Endodermal cell (in vitro differentiated cells): ENCODE data around the gene KREMEN1. TPM values are rescaled to one million over a fixed set of nuclear protein-coding genes. Genes with fewer than 3 reads are reported as not detected.

Source experiments
- DNase-seq: peaks from one replicate; pipeline ENCODE4 v3.0.0-alpha.2; 2017
- H3K27ac ChIP-seq: 2 replicates; pipeline ENCODE4 v1.5.1; 2013; ENCODE audit warnings: mild to moderate bottlenecking, low read depth, low read length, moderate library complexity
- H3K27me3 ChIP-seq: 2 replicates; pipeline ENCODE4 v1.6.1; 2013; ENCODE audit warnings: mild to moderate bottlenecking, low read length, moderate library complexity; ENCODE audit not compliant: insufficient read depth, control insufficient read depth, poor library complexity, severe bottlenecking
- H3K36me3 ChIP-seq: 2 replicates; pipeline ENCODE4 v1.7.0; 2013; ENCODE audit warnings: mild to moderate bottlenecking, low read length, moderate library complexity; ENCODE audit not compliant: control insufficient read depth, insufficient read depth
- H3K4me1 ChIP-seq: one replicate; pipeline ENCODE4 v1.7.0; 2013; ENCODE audit warnings: low read length; ENCODE audit not compliant: control insufficient read depth, insufficient read depth
- H3K4me3 ChIP-seq: 2 replicates; pipeline ENCODE4 v1.5.1; 2013; ENCODE audit warnings: mild to moderate bottlenecking, low read length, moderate library complexity
- H3K9ac ChIP-seq: 2 replicates; pipeline ENCODE4 v1.6.1; 2013; ENCODE audit warnings: mild to moderate bottlenecking, low read length, moderate library complexity; ENCODE audit not compliant: poor library complexity, severe bottlenecking; ENCODE audit errors: extremely low read depth
- H3K9me3 ChIP-seq: 2 replicates; pipeline ENCODE4 v1.6.1; 2013; ENCODE audit warnings: mild to moderate bottlenecking, low read length, moderate library complexity; ENCODE audit not compliant: control insufficient read depth
- H3K27ac Mint-ChIP-seq: 2 replicates; pipeline ENCODE4 v1.8.0; 2020; ENCODE audit warnings: mixed read lengths
- H3K27me3 Mint-ChIP-seq: 2 replicates; pipeline ENCODE4 v1.8.0; 2021; ENCODE audit warnings: mild to moderate bottlenecking, mixed read lengths; ENCODE audit not compliant: insufficient read depth
- H3K36me3 Mint-ChIP-seq: 2 replicates; pipeline ENCODE4 v1.8.0; 2020; ENCODE audit warnings: low read depth, mixed read lengths
- H3K4me1 Mint-ChIP-seq: 2 replicates; pipeline ENCODE4 v1.8.0; 2020; ENCODE audit warnings: mixed read lengths
- H3K4me3 Mint-ChIP-seq: 2 replicates; pipeline ENCODE4 v1.8.0; 2020; ENCODE audit warnings: mild to moderate bottlenecking, moderate library complexity, mixed read lengths
- H3K9me3 Mint-ChIP-seq: 2 replicates; pipeline ENCODE4 v1.8.0; 2020; ENCODE audit warnings: mild to moderate bottlenecking, mixed read lengths
- CTCF ChIP-seq: fragments of 200-600 bp; sonication (generic); conservative IDR thresholded peaks from 2 replicates; pipeline ENCODE4 v1.5.0; 2021; ENCODE audit warnings: antibody characterized with exemption, mild to moderate bottlenecking
- WGBS, 2 experiments: methylation state at CpG; one replicate each; pipeline versions ENCODE4 v1.1.5 to v1.1.7; 2013; ENCODE audit warnings: missing lambda C conversion rate in 2 of 2, mixed read lengths in 1 of 2; ENCODE audit not compliant: insufficient coverage in 1 of 2, insufficient read length in 1 of 2; 5-methylcytosine and 5-hydroxymethylcytosine counted together
- total RNA-seq, 2 donors: library from RNA; stranded (reverse); fragmentation: NEBNext Ultra II Directional in 1 of 2; extraction: Animal tissue kit (Norgen Biotek cat#: 25700) in 1 of 2; gene quantifications; 2 replicates in 1 of 2; 3 replicates in 1 of 2; pipeline ENCODE4 v1.2.1, GENCODE V29; 2021

The KREMEN1 gene
- total RNA-seq, 2 donors from 2014 or later: 6.2 to 7.5 TPM

DNA sequence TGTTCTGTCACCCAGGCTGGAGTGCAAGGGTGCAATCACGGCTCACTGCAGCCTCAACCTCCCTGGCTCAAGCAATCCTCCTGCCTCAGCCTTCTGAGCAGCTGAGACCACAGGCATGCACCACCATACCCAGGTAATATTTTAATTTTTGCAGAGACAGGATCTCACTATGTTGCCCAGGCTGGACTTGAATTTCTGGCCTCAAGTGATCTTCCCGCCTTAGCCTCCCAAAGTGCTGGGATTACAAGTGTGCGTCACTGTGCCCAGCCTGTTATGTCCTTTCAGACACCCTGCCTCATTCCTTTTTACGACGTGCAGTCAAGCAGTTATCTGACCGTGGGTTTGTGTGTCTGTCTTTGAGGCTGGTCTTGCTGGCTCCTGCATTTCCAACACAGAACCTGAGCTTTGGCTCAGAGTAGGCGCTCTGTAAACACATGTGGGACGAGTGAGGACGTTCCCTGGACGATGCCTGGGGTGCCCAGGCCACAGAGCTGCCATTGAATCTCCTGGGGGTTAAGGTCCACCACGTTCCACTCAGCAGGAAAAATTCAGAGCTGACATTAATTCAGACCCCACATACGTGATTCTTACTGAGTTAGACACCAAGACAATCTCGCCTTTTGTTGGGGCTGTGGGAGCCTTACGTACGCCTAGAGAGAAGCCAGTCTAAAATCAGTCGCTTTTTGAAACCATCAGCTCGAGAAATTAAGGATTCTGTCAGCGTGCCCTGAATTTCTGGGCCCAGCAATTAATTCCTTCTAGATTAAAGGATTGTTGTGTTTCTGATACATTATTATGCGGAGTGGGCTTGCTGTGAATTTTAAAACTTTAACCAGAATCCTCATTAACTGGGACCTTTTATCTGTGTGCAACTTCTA lies 111.4 kb downstream of the KREMEN1 start:
- no peak for DNase-seq
- no peaks in the 10 kb centered on the region for H3K4me1 Mint-ChIP-seq
- no peaks in the 10 kb centered on the region for H3K36me3 ChIP-seq
- H3K9me3 ChIP-seq: no peaks in the 10 kb centered on the region
- peak overlapping the region; percentile 33 for H3K27ac Mint-ChIP-seq
- 88 to 94% methylated on average over 14 to 19 of the region's 19 CpGs for WGBS, 2 experiments
- H3K27me3 ChIP-seq: no peaks in the 10 kb centered on the region
- TF ChIP-seq CTCF: no peak
- peaks cover 4% of the 10 kb centered on the region for H3K27me3 Mint-ChIP-seq
- H3K4me3 Mint-ChIP-seq: no peak overlapping the region
- H3K4me3 ChIP-seq: no peak overlapping the region
- no peaks in the 10 kb centered on the region for H3K4me1 ChIP-seq
- H3K9ac ChIP-seq: no peak overlapping the region
- H3K9me3 Mint-ChIP-seq: no peaks in the 10 kb centered on the region
- no peak overlapping the region for H3K27ac ChIP-seq
- no peaks in the 10 kb centered on the region for H3K36me3 Mint-ChIP-seq

DNA sequence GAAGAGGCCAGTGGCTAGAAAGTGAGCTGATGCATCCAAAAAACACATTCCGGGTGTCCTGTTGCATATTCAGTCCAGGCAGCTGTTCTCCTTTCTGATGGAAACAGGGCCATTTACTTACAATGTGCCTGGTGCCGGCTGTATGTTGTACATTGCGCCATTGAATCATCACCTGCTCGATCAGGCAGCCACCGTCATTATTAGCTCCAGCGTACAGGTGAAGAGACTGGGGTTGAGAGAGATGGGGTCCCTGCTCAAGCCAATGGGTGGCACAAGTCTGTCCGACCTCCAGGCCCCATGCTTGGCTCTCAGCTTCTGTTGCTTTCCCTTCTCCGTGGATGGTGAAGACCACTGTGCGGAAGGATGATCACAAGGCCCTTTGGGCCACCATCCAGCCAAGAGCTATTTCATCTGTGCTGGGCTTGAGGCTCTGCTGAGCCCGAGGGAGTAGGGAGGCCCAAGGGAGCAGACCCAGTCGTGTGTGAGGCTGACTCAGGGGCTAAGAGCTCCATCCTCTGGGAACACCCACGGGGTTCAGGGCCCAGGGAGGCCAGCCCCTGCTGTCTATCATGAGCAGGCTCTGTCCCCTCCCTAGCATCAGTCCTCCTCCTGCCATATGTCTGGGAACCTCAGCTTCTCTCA lies 112.1 kb downstream of the KREMEN1 start:
- Histone ChIP-seq H3K27me3 (no peaks in the 10 kb centered on the region), H3K4me3 (no peak overlapping the region), H3K9me3 (no peaks in the 10 kb centered on the region), H3K9ac (no peak overlapping the region), H3K36me3 (no peaks in the 10 kb centered on the region), H3K4me1 (no peaks in the 10 kb centered on the region), H3K27ac (no peak overlapping the region)
- Mint-ChIP-seq H3K27ac (no peak overlapping the region), H3K27me3 (peaks cover 4% of the 10 kb centered on the region), H3K4me1 (no peaks in the 10 kb centered on the region), H3K4me3 (no peak overlapping the region), H3K9me3 (no peaks in the 10 kb centered on the region), H3K36me3 (no peaks in the 10 kb centered on the region)
- no peak for DNase-seq
- no peak for TF ChIP-seq CTCF
- 80 to 88% methylated on average over 8 to 12 of the region's 12 CpGs for whole genome bisulfite sequencing, 2 experiments

DNA sequence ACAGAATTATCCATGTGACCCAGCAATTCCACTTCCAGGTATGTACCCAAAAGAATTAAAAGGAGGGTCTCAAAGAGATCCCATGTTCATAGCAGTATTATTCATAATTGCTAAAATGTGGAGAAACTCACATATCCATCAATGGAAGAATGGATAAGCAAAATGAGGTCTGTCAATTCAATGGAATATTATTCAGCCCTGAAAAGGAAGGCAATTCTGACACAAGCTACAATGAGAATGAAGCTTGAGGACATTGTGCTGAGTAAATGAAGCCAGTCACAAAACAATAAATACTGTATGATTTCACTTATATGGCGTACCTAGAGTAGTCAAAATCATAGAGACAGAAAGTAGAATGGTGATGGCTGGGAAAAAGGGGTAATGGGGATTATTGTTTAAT lies 113.5 kb downstream of the KREMEN1 start:
- Histone ChIP-seq H3K36me3 (no peaks in the 10 kb centered on the region), H3K9me3 (no peaks in the 10 kb centered on the region), H3K4me3 (no peak overlapping the region), H3K27ac (no peak overlapping the region), H3K27me3 (no peaks in the 10 kb centered on the region), H3K9ac (no peak overlapping the region), H3K4me1 (no peaks in the 10 kb centered on the region)
- Mint-ChIP-seq H3K4me1 (no peaks in the 10 kb centered on the region), H3K27ac (no peak overlapping the region), H3K27me3 (peaks cover 1% of the 10 kb centered on the region), H3K9me3 (no peaks in the 10 kb centered on the region), H3K4me3 (no peak overlapping the region), H3K36me3 (no peaks in the 10 kb centered on the region)
- TF ChIP-seq CTCF: no peak
- no peak for DNase-seq
- WGBS, 2 experiments: 94 to 100% methylated on average over 1 of the region's 1 CpG
